Astrocyte of the cerebellum (primary cell): ENCODE results near the gene CAMTA1.
A peak's percentile ranks its signal among the peaks of the same experiment; 100 is the strongest.

ENCODE experiments used
- DNase-seq: peaks from one replicate; pipeline ENCODE4 v3.0.0-alpha.2; 2011; ENCODE audit warnings: low read depth
- H3K4me3 ChIP-seq: 2 replicates; pipeline ENCODE4 v1.5.1; 2011; ENCODE audit warnings: mild to moderate bottlenecking, low read depth, low read length, moderate library complexity
- in situ Hi-C: cut with HindIII; loops from 2 replicates; pipeline ENCODE4 v1.10.0; 2017; ENCODE audit warnings: low sequenced_read_pairs
- TF ChIP-seq, protein P1 (sequence below): IDR thresholded peaks from 2 replicates; pipeline ENCODE4 v1.5.1; 2012; ENCODE audit warnings: low read length, low read depth, moderate library complexity, mild to moderate bottlenecking; ENCODE audit errors: missing control alignments

CAMTA1 gene

DNA sequence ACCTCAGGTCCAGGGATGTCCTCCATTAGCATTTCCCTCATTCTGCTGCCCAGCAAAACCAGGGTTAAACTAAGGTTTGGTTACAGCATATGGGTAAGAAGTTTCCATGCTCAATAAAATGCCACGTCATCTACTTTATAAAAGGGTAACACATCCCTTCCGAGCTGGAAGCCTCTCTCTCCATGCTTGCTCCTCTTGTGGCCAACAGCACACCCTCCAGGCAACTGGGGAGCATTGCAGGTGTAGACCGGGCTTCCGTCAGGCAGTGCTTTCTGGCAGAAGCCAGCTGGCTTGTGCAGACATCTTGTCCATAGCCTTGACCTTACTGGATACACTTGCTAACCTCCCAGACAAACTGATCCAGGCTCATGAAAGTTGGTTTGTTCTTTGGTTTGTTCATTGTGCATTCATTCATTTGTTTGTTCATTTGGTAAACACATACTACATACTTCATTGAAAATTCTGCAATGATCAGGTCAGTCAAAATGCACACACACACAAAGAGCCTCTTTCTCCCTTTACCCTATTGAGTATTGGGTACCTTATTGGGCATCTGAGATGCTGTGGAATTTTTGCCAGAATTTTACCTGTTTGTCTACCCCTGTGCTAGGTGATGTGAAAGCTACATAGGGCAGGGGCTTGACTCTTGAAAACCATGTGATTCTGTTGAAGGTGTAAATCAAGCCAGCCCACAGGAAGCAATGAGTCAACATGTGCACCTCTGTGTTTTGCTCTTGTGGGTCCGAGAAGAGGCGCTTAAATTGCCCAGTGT is 422.8 kb downstream of the CAMTA1 start:
- TF ChIP-seq, protein P1, sequence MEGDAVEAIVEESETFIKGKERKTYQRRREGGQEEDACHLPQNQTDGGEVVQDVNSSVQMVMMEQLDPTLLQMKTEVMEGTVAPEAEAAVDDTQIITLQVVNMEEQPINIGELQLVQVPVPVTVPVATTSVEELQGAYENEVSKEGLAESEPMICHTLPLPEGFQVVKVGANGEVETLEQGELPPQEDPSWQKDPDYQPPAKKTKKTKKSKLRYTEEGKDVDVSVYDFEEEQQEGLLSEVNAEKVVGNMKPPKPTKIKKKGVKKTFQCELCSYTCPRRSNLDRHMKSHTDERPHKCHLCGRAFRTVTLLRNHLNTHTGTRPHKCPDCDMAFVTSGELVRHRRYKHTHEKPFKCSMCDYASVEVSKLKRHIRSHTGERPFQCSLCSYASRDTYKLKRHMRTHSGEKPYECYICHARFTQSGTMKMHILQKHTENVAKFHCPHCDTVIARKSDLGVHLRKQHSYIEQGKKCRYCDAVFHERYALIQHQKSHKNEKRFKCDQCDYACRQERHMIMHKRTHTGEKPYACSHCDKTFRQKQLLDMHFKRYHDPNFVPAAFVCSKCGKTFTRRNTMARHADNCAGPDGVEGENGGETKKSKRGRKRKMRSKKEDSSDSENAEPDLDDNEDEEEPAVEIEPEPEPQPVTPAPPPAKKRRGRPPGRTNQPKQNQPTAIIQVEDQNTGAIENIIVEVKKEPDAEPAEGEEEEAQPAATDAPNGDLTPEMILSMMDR: peak; percentile 67
- peak; percentile 15 for DNase-seq
- H3K4me3 ChIP-seq: no peak overlapping the region
- in situ Hi-C loops: no loop called here

DNA sequence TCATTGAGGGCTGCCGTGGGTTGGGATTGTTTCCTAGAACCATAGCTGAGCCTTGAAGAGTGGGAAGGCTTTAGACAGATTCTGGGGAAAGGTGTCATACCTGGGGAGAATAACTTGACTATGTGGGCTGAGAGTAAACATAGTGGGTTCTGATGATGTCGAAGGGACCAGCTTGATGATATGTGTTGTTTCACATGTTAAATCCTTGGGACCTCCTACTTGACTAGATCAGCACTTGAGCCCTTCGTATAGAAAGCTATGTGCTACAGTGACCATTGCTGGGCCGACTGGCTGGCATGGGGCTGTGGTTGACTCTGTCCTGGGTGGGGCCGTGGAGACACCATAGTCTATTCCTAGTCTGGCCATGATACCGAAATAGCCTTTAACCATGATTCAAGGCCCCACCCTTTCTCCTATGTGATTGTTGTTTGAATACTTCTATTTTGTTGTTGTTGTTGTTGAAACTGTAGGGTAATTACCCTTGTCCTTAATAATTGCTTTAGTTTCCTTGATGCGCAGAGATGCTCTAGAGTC is 423.5 kb downstream of the CAMTA1 start:
- in situ Hi-C loops: no loop called here
- TF ChIP-seq, protein P1: no peak
- no peak for DNase-seq
- no peak overlapping the region for H3K4me3 ChIP-seq

DNA sequence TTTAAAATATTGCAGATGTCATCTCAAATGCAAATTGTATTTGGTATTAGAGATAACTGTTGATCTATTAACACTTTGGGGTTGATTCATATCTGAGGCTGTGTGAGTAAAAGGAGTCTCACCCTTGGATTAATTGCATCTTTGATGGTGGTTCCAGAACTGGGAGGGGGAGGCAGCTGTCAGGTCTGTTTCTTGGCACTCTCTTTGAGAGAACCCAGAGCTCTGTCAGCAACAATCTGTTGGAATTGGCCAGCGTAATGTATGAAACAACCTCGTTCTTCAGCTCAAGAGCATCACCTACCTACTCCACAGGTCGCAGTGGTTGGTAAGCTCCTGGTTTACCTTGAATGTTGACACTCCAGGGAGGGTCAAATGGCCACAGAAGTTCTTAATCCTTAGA is 424.1 kb downstream of the CAMTA1 start:
- H3K4me3 ChIP-seq: no peak overlapping the region
- DNase-seq: no peak
- TF ChIP-seq, protein P1: no peak
- in situ Hi-C loops: no loop called here

DNA sequence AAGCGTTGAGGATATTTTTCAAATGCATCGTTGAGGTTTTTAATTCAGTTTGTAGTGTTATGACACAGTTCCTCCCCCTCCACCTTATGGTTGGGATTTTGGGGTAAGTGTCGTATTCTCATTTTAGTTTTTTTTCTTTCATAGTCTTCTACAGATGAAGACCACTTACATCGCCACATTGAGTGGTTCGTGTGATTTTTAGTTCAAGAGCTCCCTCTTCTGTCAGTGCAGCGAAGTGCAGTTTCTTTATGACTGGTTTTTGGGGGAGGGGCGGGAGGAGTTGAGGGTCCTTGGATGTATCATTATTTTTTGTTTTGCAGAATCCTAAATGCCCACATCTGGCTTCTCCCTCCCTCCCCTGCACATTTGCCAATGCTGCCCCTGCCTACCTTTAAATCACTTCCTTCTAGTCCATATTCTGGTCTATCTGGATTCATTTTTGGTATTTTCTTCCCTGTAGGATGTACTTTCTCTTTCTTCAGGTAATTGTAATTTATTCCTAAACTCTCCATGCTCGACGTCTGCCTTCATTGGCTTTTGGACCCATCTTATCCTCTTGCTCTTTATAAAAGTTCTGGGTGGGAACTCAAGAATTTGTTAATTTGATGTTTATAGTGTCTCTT is 433.1 kb downstream of the CAMTA1 start:
- in situ Hi-C loops: no loop called here
- TF ChIP-seq, protein P1: peak; percentile 68
- no peak overlapping the region for H3K4me3 ChIP-seq
- peak; percentile 24 for DNase-seq

DNA sequence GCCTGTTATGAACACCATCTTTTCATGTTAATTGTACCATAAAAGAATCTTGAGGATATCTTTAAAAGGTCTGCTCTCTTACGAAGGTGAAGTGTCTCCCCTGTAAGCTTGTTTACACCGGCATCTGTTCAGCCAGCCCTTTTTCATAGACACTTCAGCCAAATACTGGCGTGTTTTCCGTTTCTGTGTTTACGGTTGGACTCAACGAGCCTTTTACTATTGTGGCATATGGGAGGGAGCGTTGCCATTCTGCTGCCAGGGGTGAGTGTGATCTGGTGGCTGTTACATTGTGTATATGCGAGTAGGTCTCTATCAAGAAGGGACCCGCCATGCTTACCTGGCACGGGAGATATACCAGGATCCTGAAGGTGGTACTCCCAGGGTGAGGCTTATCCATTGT is 433.8 kb downstream of the CAMTA1 start:
- in situ Hi-C loops: no loop called here
- H3K4me3 ChIP-seq: no peak overlapping the region

DNA sequence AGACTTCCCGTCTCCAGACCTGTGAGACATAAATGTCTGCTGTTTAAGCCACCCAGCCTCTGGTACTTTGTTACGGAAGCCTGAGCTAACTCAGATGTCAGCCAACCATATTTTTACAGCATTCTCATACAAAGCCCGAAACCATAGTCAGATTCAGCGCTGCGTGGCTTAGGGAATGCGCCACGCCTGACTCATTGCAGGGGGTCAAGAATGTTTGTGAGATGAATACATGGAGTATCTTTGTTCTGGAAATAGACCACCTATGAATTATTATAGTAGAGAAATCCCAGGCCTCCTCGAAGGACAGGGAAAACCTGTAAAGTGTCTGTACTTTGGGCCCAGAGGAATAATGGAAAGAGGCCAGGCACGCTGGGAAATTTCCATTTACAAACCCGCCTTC is 434.8 kb downstream of the CAMTA1 start:
- TF ChIP-seq, protein P1: no peak
- H3K4me3 ChIP-seq: no peak overlapping the region
- in situ Hi-C loops: no loop called here
- DNase-seq: peak; percentile 42

More for the DNA sequence above, 433.8 kb downstream of the CAMTA1 start:
- no peak for DNase-seq
- TF ChIP-seq, protein P1: no peak
